A549 (cell line): Measurements from ENCODE around the gene IKZF3. TPM values are rescaled to one million over a fixed set of nuclear protein-coding genes. Genes with fewer than 3 reads are reported as not detected.

Experiments used
- ATAC-seq, 2 experiments: fragments of 200-7000 bp in 1 of 2; fragments of >200 bp in 1 of 2; cut with Nextera tagmentation in 1 of 2; cut with Tn5 transposase in 1 of 2; 3 replicates each; pipeline versions ENCODE4 v1.8.0 to v1.9.1; 2018 to 2020; ENCODE audit warnings: mild to moderate bottlenecking in 1 of 2, moderate library complexity in 1 of 2
- CTCF ChIA-PET: fragments of 300-600 bp; sonication (Branson Sonifier 250); formaldehyde crosslinking; extraction: SDS; loops from one replicate; lab custom pipeline; 2021; ENCODE audit warnings: antibody characterized with exemption, inconsistent platforms; lab: Yijun Ruan, JAX
- POLR2A ChIA-PET: fragments of 350-600 bp; formaldehyde crosslinking; extraction: SDS; loops from one replicate; lab custom pipeline; 2021; ENCODE audit warnings: antibody characterized with exemption, inconsistent platforms; lab: Yijun Ruan, JAX
- DNase-seq, 2 experiments: peaks; one replicate each; pipeline versions ENCODE4 v3.0.0 to v3.0.0-alpha.2; 2011 to 2016; ENCODE audit warnings: low read depth in 1 of 2, low spot score in 1 of 2
- FAIRE-seq: peaks from 2 replicates; lab custom pipeline; 2011; peaks lifted over from hg19 to GRCh38; lab: Jason Lieb, UNC
- H3K27ac ChIP-seq, 2 experiments: fragments of >200 bp; sonication (Bioruptor Twin); formaldehyde crosslinking; 3 replicates each; pipeline ENCODE4 v1.5.1; 2016 to 2017
- H3K4me1 ChIP-seq: fragments of >200 bp; sonication (Bioruptor Twin); formaldehyde crosslinking; 3 replicates; pipeline ENCODE4 v1.6.1; 2016
- H3K4me2 ChIP-seq: fragments of >200 bp; sonication (Bioruptor Twin); formaldehyde crosslinking; 3 replicates; pipeline ENCODE4 v1.6.1; 2016
- H3K4me3 ChIP-seq: fragments of >200 bp; sonication (Bioruptor Twin); formaldehyde crosslinking; 3 replicates; pipeline ENCODE4 v1.5.1; 2016
- H3K9me3 ChIP-seq: fragments of >200 bp; sonication (Bioruptor Twin); formaldehyde crosslinking; 3 replicates; pipeline ENCODE4 v1.6.1; 2016
- BCL3 ChIP-seq: fragments of >200 bp; sonication (Bioruptor Twin); formaldehyde crosslinking; IDR thresholded peaks from 3 replicates; pipeline ENCODE4 v1.6.1; 2016
- CBX2 ChIP-seq: fragments of 200-600 bp; sonication (generic); IDR thresholded peaks from 2 replicates; pipeline ENCODE4 v1.6.1; 2016; ENCODE audit warnings: low read depth, mild to moderate bottlenecking, borderline replicate concordance
- CEBPB ChIP-seq, 2 experiments: fragments of >200 bp in 1 of 2; sonication (Bioruptor Twin) in 1 of 2; formaldehyde crosslinking in 1 of 2; IDR thresholded peaks; 2 replicates each; pipeline ENCODE4 v1.6.1; 2012 to 2016
- CTCF ChIP-seq: fragments of >200 bp; sonication (Bioruptor Twin); formaldehyde crosslinking; IDR thresholded peaks from 3 replicates; pipeline ENCODE4 v1.5.1; 2016
- EHMT2 ChIP-seq: fragments of 200-600 bp; sonication (generic); IDR thresholded peaks from 2 replicates; pipeline ENCODE4 v1.6.1; 2016; ENCODE audit warnings: antibody characterized with exemption, low read depth, mild to moderate bottlenecking, moderate library complexity
- ESRRA ChIP-seq: fragments of 150-350 bp; IDR thresholded peaks from 2 replicates; pipeline ENCODE4 v1.6.1; 2014; ENCODE audit warnings: mild to moderate bottlenecking, low read length, borderline replicate concordance
- FOXS1 ChIP-seq: fragments of 250-450 bp; sonication (Bioruptor Pico); IDR thresholded peaks from 2 replicates; pipeline ENCODE4 v1.5.0; 2020; ENCODE audit warnings: mild to moderate bottlenecking, moderate library complexity
- HDAC2 ChIP-seq: fragments of 200-600 bp; sonication (generic); IDR thresholded peaks from 2 replicates; pipeline ENCODE4 v1.6.1; 2016
- HES2 ChIP-seq: fragments of >200 bp; sonication (Bioruptor Twin); formaldehyde crosslinking; IDR thresholded peaks from 2 replicates; pipeline ENCODE4 v1.6.1; 2016
- HMGXB4 ChIP-seq: fragments of 250-450 bp; sonication (Bioruptor Pico); IDR thresholded peaks from 2 replicates; pipeline ENCODE4 v1.5.0; 2021; ENCODE audit warnings: mild to moderate bottlenecking, moderate library complexity, borderline replicate concordance
- HOXB13 ChIP-seq: fragments of 250-450 bp; sonication (Bioruptor Pico); IDR thresholded peaks from 2 replicates; pipeline ENCODE4 v1.5.0; 2020; ENCODE audit warnings: low read depth, mild to moderate bottlenecking, moderate library complexity
- KDM1A ChIP-seq: fragments of 200-600 bp; sonication (generic); IDR thresholded peaks from 2 replicates; pipeline ENCODE4 v1.6.1; 2016; ENCODE audit warnings: low read depth, mild to moderate bottlenecking
- MAFK ChIP-seq: fragments of 450-650 bp; IDR thresholded peaks from 2 replicates; pipeline ENCODE4 v1.6.1; 2014; ENCODE audit not compliant: partially characterized antibody
- MAX ChIP-seq: IDR thresholded peaks from 2 replicates; pipeline ENCODE4 v1.6.1; 2012
- MAZ ChIP-seq: fragments of 150-350 bp; IDR thresholded peaks from 2 replicates; pipeline ENCODE4 v1.6.1; 2014; ENCODE audit warnings: antibody characterized with exemption, low read depth, low read length, borderline replicate concordance
- PBX3 ChIP-seq: IDR thresholded peaks from 2 replicates; pipeline ENCODE4 v1.6.1; 2012
- PHF8 ChIP-seq: fragments of 200-600 bp; sonication (generic); IDR thresholded peaks from 2 replicates; pipeline ENCODE4 v1.6.1; 2016; ENCODE audit warnings: low read depth, mild to moderate bottlenecking, antibody characterized with exemption, moderate library complexity, borderline replicate concordance
- POLR2AphosphoS2 ChIP-seq: conservative IDR thresholded peaks from 2 replicates; pipeline ENCODE4 v1.6.1; 2012; ENCODE audit warnings: low read length, improper control_type of control experiment, inconsistent platforms
- RAD21 ChIP-seq, 2 experiments: fragments of >200 bp in 1 of 2; sonication (Bioruptor Twin) in 1 of 2; formaldehyde crosslinking in 1 of 2; IDR thresholded peaks in 1 of 2; conservative IDR thresholded peaks in 1 of 2; 2 replicates in 1 of 2; 3 replicates in 1 of 2; pipeline ENCODE4 v1.6.1; 2012 to 2018; ENCODE audit warnings: inconsistent platforms in 1 of 2
- RARB ChIP-seq: fragments of 250-450 bp; sonication (Bioruptor Pico); IDR thresholded peaks from 2 replicates; pipeline ENCODE4 v1.8.0; 2021; ENCODE audit warnings: mild to moderate bottlenecking, moderate library complexity
- RCOR1 ChIP-seq: fragments of 150-350 bp; IDR thresholded peaks from 2 replicates; pipeline ENCODE4 v1.6.1; 2014; ENCODE audit warnings: antibody characterized with exemption, low read length, low read depth
- RNF2 ChIP-seq: fragments of 200-600 bp; sonication (generic); IDR thresholded peaks from 2 replicates; pipeline ENCODE4 v1.6.1; 2016; ENCODE audit warnings: low read depth, mild to moderate bottlenecking, antibody characterized with exemption, moderate library complexity, borderline replicate concordance
- USF2 ChIP-seq: fragments of 450-650 bp; IDR thresholded peaks from 2 replicates; pipeline ENCODE4 v1.6.1; 2014; ENCODE audit warnings: antibody characterized with exemption
- ZNF302 ChIP-seq: fragments of 250-450 bp; sonication (Bioruptor Pico); IDR thresholded peaks from 2 replicates; pipeline ENCODE4 v1.9.0; 2021; ENCODE audit warnings: inconsistent platforms, mild to moderate bottlenecking, moderate library complexity
- ZSCAN20 ChIP-seq: fragments of 250-450 bp; sonication (Bioruptor Pico); IDR thresholded peaks from 2 replicates; pipeline ENCODE4 v1.8.0; 2022; ENCODE audit warnings: mild to moderate bottlenecking, moderate library complexity
- WGBS: methylation state at CpG from one replicate; pipeline ENCODE4 v1.1.6; 2017; ENCODE audit errors: missing lambda C conversion rate; 5-methylcytosine and 5-hydroxymethylcytosine counted together
- polyA plus RNA-seq, 4 experiments: library from polyadenylated mRNA; depleted of rRNA in 3 of 4; stranded (reverse); fragments of >200 nt; fragmentation: RNase III in 1 of 4; extraction: RNeasy Plus Mini Kit Qiagen cat#74134 plus additional on column Dnase treatment in 1 of 4; gene quantifications; 2 replicates in 3 of 4; 3 replicates in 1 of 4; pipeline ENCODE4 v1.2.3, GENCODE V29; 2011 to 2017

Gene IKZF3
- polyA plus RNA-seq, 2 of the 4 experiments (the other 2 are of a cell fraction): not detected

GRCh38 chr17:39709998-39710964 lies 153.8 kb downstream of the IKZF3 start:
- ATAC-seq: no peak
- no peak for FAIRE-seq
- POLR2A ChIA-PET: interaction anchor here (1.1 to 1.5 kb wide), 2 partner anchors 10 to 20 kb away, joined by 3 to 5 read pairs; partner anchors contain the start of genes ERBB2 and MIEN1
- WGBS: 92% methylated on average over 20 of the region's 20 CpGs
- H3K4me3 ChIP-seq: no peak overlapping the region
- CTCF ChIA-PET: interaction anchor here (0.6 to 3.0 kb wide), 8 partner anchors 8 to 88 kb away, joined by 3 to 12 read pairs (median 4); partner anchors contain the start of genes ERBB2, MIEN1 and TCAP
- H3K9me3 ChIP-seq: no peaks in the 10 kb centered on the region
- peaks cover 10% of the 10 kb centered on the region for H3K4me1 ChIP-seq
- H3K4me2 ChIP-seq: no peak overlapping the region
- no peak overlapping the region for H3K27ac ChIP-seq
- no peak for DNase-seq
- no peak for TF ChIP-seq HMGXB4
- no peak for TF ChIP-seq KDM1A
- no peak for TF ChIP-seq RARB (CRISPR knock-in tag)
- TF ChIP-seq HDAC2: no peak
- no peak for TF ChIP-seq BCL3
- no peak for TF ChIP-seq MAZ
- no peak for TF ChIP-seq USF2
- no peak for TF ChIP-seq ZSCAN20 (CRISPR knock-in tag)
- no peak for TF ChIP-seq RAD21 (conservative IDR thresholded peaks at IDR 0.05 in 1 of 2, IDR thresholded peaks at IDR 0.05 in 1 of 2)
- no peak for TF ChIP-seq EHMT2
- no peak for TF ChIP-seq RNF2
- no peak for TF ChIP-seq CBX2
- no peak for TF ChIP-seq POLR2AphosphoS2
- no peak for TF ChIP-seq HES2
- no peak for TF ChIP-seq PBX3
- TF ChIP-seq HOXB13 (CRISPR knock-in tag): no peak
- TF ChIP-seq, all 56 proteins: peak for 0

GRCh38 chr17:39709319-39709997 lies 154.7 kb downstream of the IKZF3 start:
- TF ChIP-seq FOXS1 (CRISPR knock-in tag): no peak
- no peak for TF ChIP-seq ESRRA
- TF ChIP-seq RARB (CRISPR knock-in tag): no peak
- no peak for TF ChIP-seq MAFK
- no peak for TF ChIP-seq ZNF302 (CRISPR knock-in tag)
- TF ChIP-seq CEBPB (IDR thresholded peaks at IDR 0.05): no peak
- TF ChIP-seq PHF8: no peak
- TF ChIP-seq RCOR1: no peak
- no peak for TF ChIP-seq CTCF
- no peak for TF ChIP-seq MAX
- TF ChIP-seq HDAC2: no peak
- ChIA-PET POLR2A (interaction anchor here (1.7 to 1.9 kb wide), 2 partner anchors 9 to 22 kb away, joined by 5 to 8 read pairs; partner anchors contain the start of genes ERBB2 and PGAP3), CTCF (interaction anchor here (0.7 to 50.7 kb wide), 9 partner anchors 9 to 72 kb away, joined by 3 to 1391 read pairs (median 6); partner anchors contain the start of genes ERBB2, MIEN1, PPP1R1B and STARD3)
- Histone ChIP-seq H3K4me1 (peaks cover 19% of the 10 kb centered on the region), H3K9me3 (no peaks in the 10 kb centered on the region), H3K4me2 (no peak overlapping the region), H3K27ac (no peak overlapping the region), H3K4me3 (no peak overlapping the region)
- ATAC-seq: no peak
- DNase-seq: no peak
- FAIRE-seq: no peak
- WGBS: 87% methylated on average over 14 of the region's 14 CpGs
